H1 (cell line): ENCODE measurements around the gene UNC119. TPM values are rescaled to one million over a fixed set of nuclear protein-coding genes. Genes with fewer than 3 reads are reported as not detected.
A peak's percentile ranks its signal among the peaks of the same experiment; 100 is the strongest.

ENCODE experiments used
- CTCF ChIA-PET: fragments of 300-600 bp; sonication (Branson Sonifier 250); formaldehyde crosslinking; loops from one replicate; lab custom pipeline; 2021; ENCODE audit not compliant: partially characterized antibody; lab: Charles Lee
- POLR2A ChIA-PET: fragments of 300-600 bp; sonication (Branson Sonifier 250); formaldehyde crosslinking; loops from one replicate; lab custom pipeline; 2021; ENCODE audit warnings: inconsistent platforms; ENCODE audit not compliant: partially characterized antibody; lab: Charles Lee
- DNase-seq, 2 experiments: peaks; one replicate each; pipeline versions ENCODE4 v3.0.0 to v3.0.0-alpha.2; 2010 to 2022; ENCODE audit warnings: low spot score in 2 of 2, low read depth in 1 of 2, mixed read lengths in 1 of 2
- FAIRE-seq: peaks from 2 replicates; lab custom pipeline; 2011; peaks lifted over from hg19 to GRCh38; lab: Jason Lieb, UNC
- H2AFZ ChIP-seq: 2 replicates; pipeline ENCODE4 v1.8.1; 2012; ENCODE audit warnings: low read length, inconsistent platforms
- H2AK5ac ChIP-seq: 2 replicates; pipeline ENCODE4 v1.6.1; 2013; ENCODE audit warnings: low read depth, low read length
- H2BK120ac ChIP-seq: replicated peaks from 2 replicates; pipeline ENCODE3; 2013; ENCODE audit warnings: low read depth, low read length, inconsistent platforms
- H2BK12ac ChIP-seq: 2 replicates; pipeline ENCODE4 v1.6.1; 2013; ENCODE audit warnings: low read depth, low read length
- H2BK15ac ChIP-seq: 2 replicates; pipeline ENCODE4 v1.6.1; 2013; ENCODE audit warnings: low read length
- H2BK20ac ChIP-seq: 2 replicates; pipeline ENCODE4 v1.6.1; 2013; ENCODE audit warnings: low read length
- H2BK5ac ChIP-seq: 2 replicates; pipeline ENCODE4 v1.6.1; 2013; ENCODE audit warnings: low read depth, low read length
- H3K14ac ChIP-seq: 2 replicates; pipeline ENCODE4 v1.6.1; 2013; ENCODE audit warnings: inconsistent platforms; ENCODE audit not compliant: insufficient read length
- H3K18ac ChIP-seq: 2 replicates; pipeline ENCODE4 v1.6.1; 2013; ENCODE audit warnings: low read length; ENCODE audit errors: extremely low read depth
- H3K23ac ChIP-seq: 2 replicates; pipeline ENCODE4 v1.6.1; 2013; ENCODE audit warnings: inconsistent platforms; ENCODE audit not compliant: insufficient read length
- H3K23me2 ChIP-seq: 2 replicates; pipeline ENCODE4 v1.6.1; 2013; ENCODE audit warnings: low read depth, low read length
- H3K27ac ChIP-seq: 2 replicates; pipeline ENCODE4 v1.6.1; 2011; ENCODE audit warnings: low read depth, low read length, inconsistent platforms
- H3K27me3 ChIP-seq, 4 experiments: replicated peaks in 1 of 4; 1 replicate in 1 of 4; 2 replicates in 3 of 4; pipeline versions ENCODE4 v1.6.1 to v1.8.1; 2011 to 2013; ENCODE audit warnings: low read length in 3 of 4, mild to moderate bottlenecking in 3 of 4, inconsistent platforms in 2 of 4, mixed read lengths in 2 of 4, moderate library complexity in 1 of 4; ENCODE audit not compliant: control insufficient read depth in 3 of 4, insufficient read depth in 3 of 4; ENCODE audit errors: extremely low read depth in 1 of 4
- H3K36me3 ChIP-seq, 4 experiments: 2 replicates each; pipeline versions ENCODE4 v1.6.1 to v1.8.1; 2011 to 2013; ENCODE audit warnings: mild to moderate bottlenecking in 4 of 4, low read length in 3 of 4, moderate library complexity in 2 of 4, control low read depth in 1 of 4, inconsistent platforms in 1 of 4; ENCODE audit not compliant: insufficient read depth in 4 of 4, control insufficient read depth in 2 of 4
- H3K4ac ChIP-seq: replicated peaks from 2 replicates; pipeline ENCODE3; 2013; ENCODE audit warnings: low read length, low read depth, mixed read lengths, inconsistent platforms; ENCODE audit not compliant: insufficient read length
- H3K4me1 ChIP-seq, 4 experiments: replicated peaks in 1 of 4; 1 replicate in 1 of 4; 2 replicates in 3 of 4; pipeline versions ENCODE4 v1.6.1 to v1.8.1; 2011 to 2013; ENCODE audit warnings: low read length in 3 of 4, inconsistent platforms in 2 of 4, mixed read lengths in 1 of 4; ENCODE audit not compliant: insufficient read depth in 4 of 4, control insufficient read depth in 3 of 4
- H3K4me2 ChIP-seq, 2 experiments: 2 replicates each; pipeline versions ENCODE4 v1.6.1 to v1.8.1; 2011 to 2013; ENCODE audit warnings: low read depth in 2 of 2, low read length in 2 of 2, control low read depth in 1 of 2, inconsistent platforms in 1 of 2, mild to moderate bottlenecking in 1 of 2; ENCODE audit not compliant: insufficient read depth in 1 of 2
- H3K4me3 ChIP-seq, 4 experiments: fragments of 200-600, 300-600 bp in 1 of 4; sonication (generic), shearing (Covaris generic), sonication (Bioruptor Twin) in 1 of 4; 2 replicates each; pipeline versions ENCODE4 v1.5.1 to v1.8.1; 2011 to 2016; ENCODE audit warnings: low read length in 4 of 4, low read depth in 3 of 4, control low read depth in 2 of 4, inconsistent platforms in 2 of 4, mild to moderate bottlenecking in 2 of 4, mixed read lengths in 1 of 4, moderate library complexity in 1 of 4; ENCODE audit not compliant: insufficient read depth in 2 of 4; ENCODE audit errors: extremely low read depth in 1 of 4
- H3K56ac ChIP-seq: replicated peaks from 2 replicates; pipeline ENCODE3; 2013; ENCODE audit warnings: low read depth, mild to moderate bottlenecking, mixed read lengths, low read length, inconsistent platforms; ENCODE audit not compliant: insufficient read length
- H3K79me1 ChIP-seq: 2 replicates; pipeline ENCODE4 v1.6.1; 2013; ENCODE audit warnings: low read depth, low read length, control low read depth
- H3K79me2 ChIP-seq, 2 experiments: 2 replicates each; pipeline versions ENCODE4 v1.6.1 to v1.8.1; 2012 to 2013; ENCODE audit warnings: low read length in 2 of 2, mild to moderate bottlenecking in 2 of 2, inconsistent platforms in 1 of 2; ENCODE audit not compliant: insufficient read depth in 2 of 2, control insufficient read depth in 1 of 2
- H3K9ac ChIP-seq, 4 experiments: replicated peaks in 1 of 4; 1 replicate in 1 of 4; 2 replicates in 3 of 4; pipeline versions ENCODE4 v1.6.1 to v1.8.1; 2011 to 2013; ENCODE audit warnings: low read depth in 3 of 4, low read length in 3 of 4, control low read depth in 2 of 4, mild to moderate bottlenecking in 2 of 4, moderate library complexity in 2 of 4, inconsistent platforms in 1 of 4; ENCODE audit errors: extremely low read depth in 1 of 4
- H3K9me3 ChIP-seq, 2 experiments: 2 replicates each; pipeline versions ENCODE4 v1.6.1 to v1.8.1; 2012 to 2013; ENCODE audit warnings: mild to moderate bottlenecking in 2 of 2, moderate library complexity in 2 of 2, control low read depth in 1 of 2, inconsistent platforms in 1 of 2, low read depth in 1 of 2, low read length in 1 of 2, mixed read lengths in 1 of 2; ENCODE audit not compliant: insufficient read depth in 2 of 2
- H4K20me1 ChIP-seq, 2 experiments: replicated peaks in 1 of 2; 2 replicates each; pipeline versions ENCODE3 to v1.8.1; 2011 to 2013; ENCODE audit warnings: inconsistent platforms in 2 of 2, low read length in 2 of 2, mild to moderate bottlenecking in 1 of 2; ENCODE audit not compliant: insufficient read depth in 2 of 2, control insufficient read depth in 1 of 2
- H4K5ac ChIP-seq: 2 replicates; pipeline ENCODE4 v1.6.1; 2013; ENCODE audit warnings: low read length, low read depth, mixed read lengths, inconsistent platforms; ENCODE audit not compliant: insufficient read length
- H4K8ac ChIP-seq: 2 replicates; pipeline ENCODE4 v1.8.0; 2013; ENCODE audit warnings: mild to moderate bottlenecking, moderate library complexity, low read length, inconsistent platforms; ENCODE audit not compliant: insufficient read depth; ENCODE audit errors: extremely low read depth
- H4K91ac ChIP-seq: replicated peaks from 2 replicates; pipeline ENCODE3; 2013; ENCODE audit warnings: low read length, mixed read lengths, inconsistent platforms; ENCODE audit not compliant: insufficient read length
- HDAC2 ChIP-seq, 2 experiments: fragments of 300-600 bp in 1 of 2; sonication (generic) in 1 of 2; IDR thresholded peaks; 2 replicates each; pipeline ENCODE4 v1.6.1; 2011 to 2012; ENCODE audit warnings: low read depth in 2 of 2, low read length in 2 of 2, mild to moderate bottlenecking in 2 of 2, moderate library complexity in 2 of 2, borderline replicate concordance in 1 of 2, inconsistent platforms in 1 of 2
- KDM1A ChIP-seq: fragments of 200-600, 300-600 bp; sonication (generic); IDR thresholded peaks from 2 replicates; pipeline ENCODE4 v1.7.1; 2016; ENCODE audit warnings: mild to moderate bottlenecking, low read length, borderline replicate concordance
- SIX5 ChIP-seq: IDR thresholded peaks from 2 replicates; pipeline ENCODE4 v1.6.1; 2011; ENCODE audit warnings: mild to moderate bottlenecking, low read depth, low read length
- WGBS, 2 experiments: shearing (Covaris generic) in 1 of 2; methylation state at CpG; one replicate each; pipeline versions ENCODE4 v1.1.6 to v1.1.7; 2013 to 2015; ENCODE audit warnings: low lambda C conversion rate in 2 of 2, mixed read lengths in 2 of 2, inconsistent platforms in 1 of 2, low coverage in 1 of 2, missing lambda C conversion rate in 1 of 2; ENCODE audit not compliant: insufficient replicate concordance in 2 of 2, insufficient coverage in 1 of 2, insufficient read length in 1 of 2; ENCODE audit errors: extremely low coverage in 1 of 2, missing lambda C conversion rate in 1 of 2; 5-methylcytosine and 5-hydroxymethylcytosine counted together
- polyA plus RNA-seq, 7 experiments: library from polyadenylated mRNA; depleted of rRNA in 3 of 7; stranded (reverse) in 5 of 7; unstranded in 2 of 7; fragments of >200 nt in 5 of 7; fragments of 200-250 nt in 2 of 7; gene quantifications; 1 replicate in 5 of 7; 2 replicates in 1 of 7; 4 replicates in 1 of 7; pipeline versions ENCODE4 v1.2.1 to v1.2.3, GENCODE V29; 2011 to 2013; ENCODE audit warnings: missing spikeins in 2 of 7, mixed read lengths in 2 of 7
- total RNA-seq: library from RNA; stranded (reverse); fragmentation: NEBNext Ultra II Directional; extraction: Animal tissue kit (Norgen Biotek cat#: 25700); gene quantifications from 2 replicates; pipeline ENCODE4 v1.2.1, GENCODE V29; 2021

UNC119 gene
- total and polyA plus RNA-seq, 2 of the 8 experiments (the other 6 are each of a cell fraction or from before 2014, with no cell fraction given): 43.5 to 94.4 TPM

- H3K79me2 ChIP-seq: peaks cover 0 to 10% of the 10 kb centered on the region in 2 experiments; a peak in 1 of 4 replicates
- H3K4me2 ChIP-seq: peak overlapping the region; percentile 81 to 87
- ChIA-PET CTCF (interaction anchor here (0.8 to 18.4 kb wide), 13 partner anchors 11 to 589 kb away, joined by 3 to 547 read pairs (median 4); partner anchors contain the start of genes ALDOC, FOXN1 and PIGS), POLR2A (interaction anchor here (0.6 to 3.9 kb wide), 6 partner anchors 9 to 117 kb away, joined by 3 to 23 read pairs (median 4); partner anchors contain the start of gene PIGS)
- peaks cover 7% of the 10 kb centered on the region for H3K79me1 ChIP-seq
- no peak overlapping the region for H2BK20ac ChIP-seq
- no peaks in the 10 kb centered on the region; a peak in 1 of 7 replicates for H3K27me3 ChIP-seq
- no peak overlapping the region for H2BK12ac ChIP-seq
- peak overlapping the region; percentile 75 to 89 (median 80) for H3K4me3 ChIP-seq
- H2AK5ac ChIP-seq: no peak overlapping the region
- no peak overlapping the region for H2BK120ac ChIP-seq
- no peak overlapping the region for H3K56ac ChIP-seq
- 18% methylated on average over 10 of the region's 10 CpGs; no CpG with 5 or more reads in 1 of the 2 experiments for WGBS, 2 experiments
- FAIRE-seq (no peak), DNase-seq (no peak)
- H2BK15ac ChIP-seq: 0 out of 2 replicates have a peak overlapping the region, but pooled peaks have one; percentile 83
- H3K36me3 ChIP-seq: peaks cover 2 to 32% (median 9%) of the 10 kb centered on the region in 4 experiments
- peak overlapping the region; percentile 71 for H3K18ac ChIP-seq
- H3K9ac ChIP-seq: peak overlapping the region in 2 of 4 experiments; percentile 43 to 59; a peak in 6 of 7 replicates
- H3K4me1 ChIP-seq: peaks cover 0 to 16% (median 2%) of the 10 kb centered on the region in 4 experiments; a peak in 3 of 7 replicates
- no peak overlapping the region for H3K27ac ChIP-seq
- peaks cover 7% of the 10 kb centered on the region; the same call in 1 of the 2 replicates for H3K23me2 ChIP-seq
- H2AFZ ChIP-seq: no peak overlapping the region
- H3K23ac ChIP-seq: no peak overlapping the region
- H4K20me1 ChIP-seq: peaks cover 2 to 12% of the 10 kb centered on the region in 2 experiments
- H3K4ac ChIP-seq: no peak overlapping the region
- no peak overlapping the region for H4K8ac ChIP-seq
- H3K14ac ChIP-seq: no peak overlapping the region
- no peak overlapping the region for H4K5ac ChIP-seq
- no peak for TF ChIP-seq SIX5
- TF ChIP-seq HDAC2 (IDR thresholded peaks at IDR 0.05; ENCODE audit: borderline replicate concordance in 1 of 2, low read depth in 2 of 2, low read length in 2 of 2): 0 out of 4 replicates have a peak, but pooled peaks of 1 of the 2 experiments have one; percentile 37
- TF ChIP-seq KDM1A: 0 out of 2 replicates have a peak, but pooled peaks have one; percentile 55
- TF ChIP-seq, all 59 proteins: peak for 2
- no peak overlapping the region for H2BK5ac ChIP-seq
- H4K91ac ChIP-seq: no peak overlapping the region
- no peaks in the 10 kb centered on the region for H3K9me3 ChIP-seq
These were observed 826 bp downstream of the UNC119 start for GRCh38 chr17:28551421-28552175.
